GM12873 (cell line): ENCODE measurements around the gene ARID1A.

Experiments
- CTCF ChIP-seq: IDR thresholded peaks from 2 replicates; pipeline ENCODE4 v1.5.1; 2012; ENCODE audit warnings: low read depth, mild to moderate bottlenecking, moderate library complexity, low read length, control low read depth; ENCODE audit not compliant: insufficient read depth; ENCODE audit errors: missing control alignments

The ARID1A gene

DNA sequence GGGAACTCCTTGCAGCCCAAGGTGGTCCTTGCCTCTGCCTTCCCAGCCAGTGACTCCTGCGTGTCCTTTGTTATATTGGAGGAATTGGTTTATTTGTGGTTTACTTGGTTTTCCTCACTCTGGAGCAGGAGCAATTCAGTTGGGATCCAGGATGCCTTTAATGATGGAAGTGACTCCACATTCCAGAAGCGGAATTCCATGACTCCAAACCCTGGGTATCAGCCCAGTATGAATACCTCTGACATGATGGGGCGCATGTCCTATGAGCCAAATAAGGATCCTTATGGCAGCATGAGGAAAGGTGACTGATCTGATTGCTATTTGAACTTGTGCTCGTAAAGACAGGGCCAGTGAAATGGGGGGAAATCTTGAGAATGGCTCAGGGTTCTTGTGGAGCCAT is 76.9 kb downstream of the ARID1A start:
- TF ChIP-seq CTCF: no peak

DNA sequence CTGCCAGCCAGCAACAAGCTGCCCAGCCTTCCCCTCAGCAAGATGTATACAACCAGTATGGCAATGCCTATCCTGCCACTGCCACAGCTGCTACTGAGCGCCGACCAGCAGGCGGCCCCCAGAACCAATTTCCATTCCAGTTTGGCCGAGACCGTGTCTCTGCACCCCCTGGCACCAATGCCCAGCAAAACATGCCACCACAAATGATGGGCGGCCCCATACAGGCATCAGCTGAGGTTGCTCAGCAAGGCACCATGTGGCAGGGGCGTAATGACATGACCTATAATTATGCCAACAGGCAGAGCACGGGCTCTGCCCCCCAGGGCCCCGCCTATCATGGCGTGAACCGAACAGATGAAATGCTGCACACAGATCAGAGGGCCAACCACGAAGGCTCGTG is 78.6 kb downstream of the ARID1A start:
- no peak for TF ChIP-seq CTCF

DNA sequence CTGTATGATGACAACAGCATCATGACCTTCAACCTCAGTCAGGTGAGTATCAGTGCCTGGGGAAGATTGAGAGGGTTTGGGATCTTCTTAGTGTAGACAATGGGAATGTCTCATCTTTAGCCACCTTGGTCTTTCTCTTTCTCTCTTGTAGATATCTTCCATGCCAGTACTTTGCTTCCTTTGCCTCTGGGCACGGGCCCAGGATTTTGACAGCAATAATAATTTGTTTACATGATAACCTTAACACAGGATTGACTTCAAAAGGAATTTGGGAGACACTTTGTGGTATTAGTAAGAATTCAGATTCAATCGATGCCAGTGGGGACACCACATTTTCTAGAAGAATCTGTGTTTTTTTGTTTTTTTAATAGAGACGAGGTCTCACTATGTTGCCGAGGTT is 79.9 kb downstream of the ARID1A start:
- no peak for TF ChIP-seq CTCF

DNA sequence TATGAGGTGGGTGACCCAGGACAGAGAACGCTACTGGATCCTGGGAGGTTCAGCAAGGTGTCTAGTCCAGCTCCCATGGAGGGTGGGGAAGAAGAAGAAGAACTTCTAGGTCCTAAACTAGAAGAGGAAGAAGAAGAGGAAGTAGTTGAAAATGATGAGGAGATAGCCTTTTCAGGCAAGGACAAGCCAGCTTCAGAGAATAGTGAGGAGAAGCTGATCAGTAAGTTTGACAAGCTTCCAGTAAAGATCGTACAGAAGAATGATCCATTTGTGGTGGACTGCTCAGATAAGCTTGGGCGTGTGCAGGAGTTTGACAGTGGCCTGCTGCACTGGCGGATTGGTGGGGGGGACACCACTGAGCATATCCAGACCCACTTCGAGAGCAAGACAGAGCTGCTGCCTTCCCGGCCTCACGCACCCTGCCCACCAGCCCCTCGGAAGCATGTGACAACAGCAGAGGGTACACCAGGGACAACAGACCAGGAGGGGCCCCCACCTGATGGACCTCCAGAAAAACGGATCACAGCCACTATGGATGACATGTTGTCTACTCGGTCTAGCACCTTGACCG is 83.4 kb downstream of the ARID1A start:
- TF ChIP-seq CTCF: no peak

GRCh38 chr1:26780344-26780957 is 84.6 kb downstream of the ARID1A start:
- TF ChIP-seq CTCF: no peak

- TF ChIP-seq CTCF: no peak
These were observed 85.5 kb downstream of the ARID1A start for GRCh38 chr1:26781206-26781825.

DNA sequence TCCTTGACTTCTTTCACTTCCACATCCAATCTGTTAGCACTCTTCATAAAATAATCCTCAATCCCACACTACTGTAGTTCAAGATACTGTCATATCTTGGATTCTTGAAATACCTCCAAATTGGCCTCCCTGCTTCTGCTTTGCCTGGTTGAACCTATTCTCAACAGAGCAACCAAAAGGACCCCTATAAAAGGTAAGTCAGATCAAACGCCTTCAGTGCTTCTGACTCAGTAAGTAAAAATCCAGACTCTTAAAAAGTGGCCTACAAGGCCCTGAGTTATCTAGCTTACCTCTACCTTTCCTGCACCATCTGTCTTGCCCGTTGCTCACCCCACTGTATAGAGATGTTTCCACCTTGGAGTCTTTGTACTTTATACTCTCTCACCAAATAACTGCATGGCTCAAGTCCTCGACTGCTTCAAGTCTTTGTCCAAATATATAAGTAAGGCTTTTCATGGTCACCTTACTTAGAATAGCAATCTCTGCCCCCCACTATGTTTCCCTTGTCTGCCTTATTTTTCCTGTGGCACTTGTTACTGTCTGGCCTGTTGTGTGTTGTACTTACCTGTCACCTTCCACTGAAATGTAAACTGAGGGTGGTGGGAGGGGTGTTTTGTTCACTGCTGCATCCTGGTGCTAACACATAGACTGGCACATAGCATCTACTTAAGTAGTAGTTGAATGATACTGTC is 86.9 kb downstream of the ARID1A start:
- TF ChIP-seq CTCF: no peak
